ENCODE measurements around the gene PTPRN2.

GRCh38 chr7:158529181-158530096, 58.2 kb downstream of the PTPRN2 start:
- TF ChIP-seq CTCF (conservative IDR thresholded peaks at IDR 0.05) (no peak), EZH2 (IDR thresholded peaks at IDR 0.05; ENCODE audit: low read depth) (no peak)

Data from PC-9 (cell line).